ENCODE data around the gene NBEA.

Gene NBEA

GRCh38 chr13:35190241-35190640 lies 248.2 kb downstream of the NBEA start:
- Histone ChIP-seq H3K27ac (ENCODE audit: low read depth, low read length) (no peak overlapping the region), H3K4me3 (ENCODE audit: low read depth in 1 of 5, low read length in 5 of 5) (no peak overlapping the region)

GRCh38 chr13:35191883-35192282 lies 249.8 kb downstream of the NBEA start:
- Histone ChIP-seq H3K27ac (ENCODE audit: low read depth, low read length) (no peak overlapping the region), H3K9ac (ENCODE audit: low read length in 5 of 5) (no peak overlapping the region), H3K36me3 (ENCODE audit: control insufficient read depth in 5 of 5, insufficient read depth in 5 of 5, low read length in 5 of 5) (peaks cover 0 to 5% (median 2%) of the 10 kb centered on the region in 5 donors), H3K4me1 (ENCODE audit: control insufficient read depth in 5 of 5, insufficient read depth in 5 of 5, low read length in 5 of 5) (no peaks in the 10 kb centered on the region), H3K9me3 (ENCODE audit: control insufficient read depth in 5 of 5, low read length in 5 of 5) (peaks cover 0 to 10% (median 3%) of the 10 kb centered on the region in 5 donors), H3K27me3 (ENCODE audit: control insufficient read depth in 5 of 5, insufficient read depth in 4 of 5, low read length in 5 of 5) (no peaks in the 10 kb centered on the region), H3K4me3 (ENCODE audit: low read depth in 1 of 5, low read length in 5 of 5) (no peak overlapping the region)

More at GRCh38 chr13:35190241-35190640, 248.2 kb downstream of the NBEA start:
- no peaks in the 10 kb centered on the region for H3K36me3 ChIP-seq (ENCODE audit: control insufficient read depth in 5 of 5, insufficient read depth in 5 of 5, low read length in 5 of 5)
- H3K9ac ChIP-seq (ENCODE audit: low read length in 5 of 5), result no peak overlapping the region
- H3K27me3 ChIP-seq (ENCODE audit: control insufficient read depth in 5 of 5, insufficient read depth in 4 of 5, low read length in 5 of 5), result no peaks in the 10 kb centered on the region
- no peaks in the 10 kb centered on the region for H3K4me1 ChIP-seq (ENCODE audit: control insufficient read depth in 5 of 5, insufficient read depth in 5 of 5, low read length in 5 of 5)
- peaks cover 0 to 10% (median 3%) of the 10 kb centered on the region in 5 donors for H3K9me3 ChIP-seq (ENCODE audit: control insufficient read depth in 5 of 5, low read length in 5 of 5)

- no peak overlapping the region for H3K9ac ChIP-seq (ENCODE audit: low read length in 5 of 5)
- peaks cover 0 to 5% (median 2%) of the 10 kb centered on the region in 5 donors for H3K36me3 ChIP-seq (ENCODE audit: control insufficient read depth in 5 of 5, insufficient read depth in 5 of 5, low read length in 5 of 5)
- no peak overlapping the region for H3K27ac ChIP-seq (ENCODE audit: low read depth, low read length)
- H3K9me3 ChIP-seq (ENCODE audit: control insufficient read depth in 5 of 5, low read length in 5 of 5), result no peaks in the 10 kb centered on the region
- no peaks in the 10 kb centered on the region for H3K4me1 ChIP-seq (ENCODE audit: control insufficient read depth in 5 of 5, insufficient read depth in 5 of 5, low read length in 5 of 5)
- no peak overlapping the region for H3K4me3 ChIP-seq (ENCODE audit: low read depth in 1 of 5, low read length in 5 of 5)
- no peaks in the 10 kb centered on the region for H3K27me3 ChIP-seq (ENCODE audit: control insufficient read depth in 5 of 5, insufficient read depth in 4 of 5, low read length in 5 of 5)
These were observed 256.6 kb downstream of the NBEA start for GRCh38 chr13:35198613-35199200.

GRCh38 chr13:35208587-35208986 lies 266.5 kb downstream of the NBEA start:
- Histone ChIP-seq H3K27me3 (ENCODE audit: control insufficient read depth in 5 of 5, insufficient read depth in 4 of 5, low read length in 5 of 5) (no peaks in the 10 kb centered on the region), H3K27ac (ENCODE audit: low read depth, low read length) (no peak overlapping the region), H3K4me1 (ENCODE audit: control insufficient read depth in 5 of 5, insufficient read depth in 5 of 5, low read length in 5 of 5) (no peaks in the 10 kb centered on the region), H3K9ac (ENCODE audit: low read length in 5 of 5) (no peak overlapping the region), H3K4me3 (ENCODE audit: low read depth in 1 of 5, low read length in 5 of 5) (no peak overlapping the region), H3K36me3 (ENCODE audit: control insufficient read depth in 5 of 5, insufficient read depth in 5 of 5, low read length in 5 of 5) (no peaks in the 10 kb centered on the region), H3K9me3 (ENCODE audit: control insufficient read depth in 5 of 5, low read length in 5 of 5) (no peaks in the 10 kb centered on the region)

GRCh38 chr13:35210261-35210660 lies 268.2 kb downstream of the NBEA start:
- Histone ChIP-seq H3K27me3 (ENCODE audit: control insufficient read depth in 5 of 5, insufficient read depth in 4 of 5, low read length in 5 of 5) (no peaks in the 10 kb centered on the region), H3K27ac (ENCODE audit: low read depth, low read length) (no peak overlapping the region), H3K9ac (ENCODE audit: low read length in 5 of 5) (no peak overlapping the region), H3K4me3 (ENCODE audit: low read depth in 1 of 5, low read length in 5 of 5) (no peak overlapping the region), H3K4me1 (ENCODE audit: control insufficient read depth in 5 of 5, insufficient read depth in 5 of 5, low read length in 5 of 5) (no peaks in the 10 kb centered on the region), H3K9me3 (ENCODE audit: control insufficient read depth in 5 of 5, low read length in 5 of 5) (no peaks in the 10 kb centered on the region), H3K36me3 (ENCODE audit: control insufficient read depth in 5 of 5, insufficient read depth in 5 of 5, low read length in 5 of 5) (no peaks in the 10 kb centered on the region)

GRCh38 chr13:35211949-35212348 lies 269.9 kb downstream of the NBEA start:
- H3K4me1 ChIP-seq (ENCODE audit: control insufficient read depth in 5 of 5, insufficient read depth in 5 of 5, low read length in 5 of 5), result no peaks in the 10 kb centered on the region
- no peak overlapping the region for H3K4me3 ChIP-seq (ENCODE audit: low read depth in 1 of 5, low read length in 5 of 5)
- no peaks in the 10 kb centered on the region for H3K27me3 ChIP-seq (ENCODE audit: control insufficient read depth in 5 of 5, insufficient read depth in 4 of 5, low read length in 5 of 5)
- H3K27ac ChIP-seq (ENCODE audit: low read depth, low read length), result no peak overlapping the region
- H3K36me3 ChIP-seq (ENCODE audit: control insufficient read depth in 5 of 5, insufficient read depth in 5 of 5, low read length in 5 of 5), result no peaks in the 10 kb centered on the region
- H3K9ac ChIP-seq (ENCODE audit: low read length in 5 of 5), result no peak overlapping the region
- H3K9me3 ChIP-seq (ENCODE audit: control insufficient read depth in 5 of 5, low read length in 5 of 5), result no peaks in the 10 kb centered on the region

GRCh38 chr13:35213911-35214310 lies 271.8 kb downstream of the NBEA start:
- H3K4me3 ChIP-seq (ENCODE audit: low read depth in 1 of 5, low read length in 5 of 5), result no peak overlapping the region
- no peaks in the 10 kb centered on the region for H3K36me3 ChIP-seq (ENCODE audit: control insufficient read depth in 5 of 5, insufficient read depth in 5 of 5, low read length in 5 of 5)
- H3K9ac ChIP-seq (ENCODE audit: low read length in 5 of 5), result no peak overlapping the region
- H3K4me1 ChIP-seq (ENCODE audit: control insufficient read depth in 5 of 5, insufficient read depth in 5 of 5, low read length in 5 of 5), result no peaks in the 10 kb centered on the region
- H3K27me3 ChIP-seq (ENCODE audit: control insufficient read depth in 5 of 5, insufficient read depth in 4 of 5, low read length in 5 of 5), result no peaks in the 10 kb centered on the region
- no peak overlapping the region for H3K27ac ChIP-seq (ENCODE audit: low read depth, low read length)
- H3K9me3 ChIP-seq (ENCODE audit: control insufficient read depth in 5 of 5, low read length in 5 of 5), result no peaks in the 10 kb centered on the region

GRCh38 chr13:35216131-35216530 lies 274.1 kb downstream of the NBEA start:
- H3K9ac ChIP-seq (ENCODE audit: low read length in 5 of 5), result no peak overlapping the region
- peaks cover 0 to 5% (median 0%) of the 10 kb centered on the region in 5 donors for H3K9me3 ChIP-seq (ENCODE audit: control insufficient read depth in 5 of 5, low read length in 5 of 5)

GRCh38 chr13:35219021-35219420 lies 277.0 kb downstream of the NBEA start:
- Histone ChIP-seq H3K4me1 (ENCODE audit: control insufficient read depth in 5 of 5, insufficient read depth in 5 of 5, low read length in 5 of 5) (no peaks in the 10 kb centered on the region), H3K9ac (ENCODE audit: low read length in 5 of 5) (no peak overlapping the region)

More at GRCh38 chr13:35216131-35216530, 274.1 kb downstream of the NBEA start:
- Histone ChIP-seq H3K4me1 (ENCODE audit: control insufficient read depth in 5 of 5, insufficient read depth in 5 of 5, low read length in 5 of 5) (no peaks in the 10 kb centered on the region), H3K27ac (ENCODE audit: low read depth, low read length) (no peak overlapping the region), H3K27me3 (ENCODE audit: control insufficient read depth in 5 of 5, insufficient read depth in 4 of 5, low read length in 5 of 5) (no peaks in the 10 kb centered on the region), H3K36me3 (ENCODE audit: control insufficient read depth in 5 of 5, insufficient read depth in 5 of 5, low read length in 5 of 5) (peaks cover 0 to 3% (median 0%) of the 10 kb centered on the region in 5 donors), H3K4me3 (ENCODE audit: low read depth in 1 of 5, low read length in 5 of 5) (no peak overlapping the region)

GRCh38 chr13:35225159-35225558 lies 283.1 kb downstream of the NBEA start:
- H3K36me3 ChIP-seq (ENCODE audit: control insufficient read depth in 5 of 5, insufficient read depth in 5 of 5, low read length in 5 of 5), result no peaks in the 10 kb centered on the region
- no peak overlapping the region for H3K9ac ChIP-seq (ENCODE audit: low read length in 5 of 5)
- H3K4me3 ChIP-seq (ENCODE audit: low read depth in 1 of 5, low read length in 5 of 5), result no peak overlapping the region
- peaks cover 0 to 4% (median 0%) of the 10 kb centered on the region in 5 donors for H3K9me3 ChIP-seq (ENCODE audit: control insufficient read depth in 5 of 5, low read length in 5 of 5)
- H3K4me1 ChIP-seq (ENCODE audit: control insufficient read depth in 5 of 5, insufficient read depth in 5 of 5, low read length in 5 of 5), result no peaks in the 10 kb centered on the region
- no peak overlapping the region for H3K27ac ChIP-seq (ENCODE audit: low read depth, low read length)
- H3K27me3 ChIP-seq (ENCODE audit: control insufficient read depth in 5 of 5, insufficient read depth in 4 of 5, low read length in 5 of 5), result no peaks in the 10 kb centered on the region

More at GRCh38 chr13:35219021-35219420, 277.0 kb downstream of the NBEA start:
- Histone ChIP-seq H3K4me3 (ENCODE audit: low read depth in 1 of 5, low read length in 5 of 5) (no peak overlapping the region), H3K27ac (ENCODE audit: low read depth, low read length) (no peak overlapping the region), H3K36me3 (ENCODE audit: control insufficient read depth in 5 of 5, insufficient read depth in 5 of 5, low read length in 5 of 5) (peaks cover 0 to 3% (median 0%) of the 10 kb centered on the region in 5 donors), H3K9me3 (ENCODE audit: control insufficient read depth in 5 of 5, low read length in 5 of 5) (peaks cover 0 to 5% (median 0%) of the 10 kb centered on the region in 5 donors), H3K27me3 (ENCODE audit: control insufficient read depth in 5 of 5, insufficient read depth in 4 of 5, low read length in 5 of 5) (no peaks in the 10 kb centered on the region)

Measured in subcutaneous abdominal adipose tissue (tissue), 5 donors.